Fibroblast of skin of abdomen (primary cell): ENCODE measurements around the gene TP73.

ENCODE experiments used
- DNase-seq: peaks from one replicate; pipeline ENCODE4 v3.0.0-alpha.2; 2013

TP73 gene

DNA sequence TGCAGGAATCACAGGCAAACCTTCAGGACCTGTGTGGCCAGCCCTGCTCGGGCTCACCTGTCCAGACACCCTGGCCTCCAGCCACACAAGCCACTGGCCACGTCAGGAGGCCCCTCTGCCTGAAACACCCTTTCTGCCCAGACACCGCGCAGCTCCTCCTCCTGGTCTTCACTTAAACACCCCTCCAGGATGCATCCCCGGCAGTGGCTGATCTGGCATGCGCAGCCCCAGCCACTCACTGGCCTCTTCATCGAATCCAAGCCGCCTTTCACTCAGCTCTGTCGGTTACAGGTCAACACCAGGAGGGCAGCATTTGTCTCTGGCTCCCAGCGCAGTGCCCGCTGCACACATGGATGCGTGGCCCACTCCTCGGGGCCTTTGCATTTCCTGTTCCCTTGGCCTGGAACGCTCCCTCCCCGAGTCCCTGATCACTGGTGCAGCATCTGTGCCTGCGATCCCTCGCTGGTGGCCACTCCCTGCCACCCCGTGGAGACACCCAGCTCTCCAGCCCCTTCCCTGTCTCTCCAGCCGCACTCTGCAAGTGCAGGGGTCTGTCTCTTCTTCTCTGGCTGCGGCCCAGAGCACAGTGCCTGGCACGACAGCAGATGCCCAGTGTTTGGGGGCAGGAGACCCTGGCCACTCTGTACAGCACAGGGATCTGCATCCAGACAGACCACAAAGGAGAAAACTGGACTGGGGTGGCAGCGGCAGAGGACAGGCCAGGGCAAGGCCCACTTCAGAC, 18.1 kb upstream of the TP73 start:
- no peak for DNase-seq

GRCh38 chr1:3636080-3636479, 16.2 kb upstream of the TP73 start:
- no peak for DNase-seq

DNA sequence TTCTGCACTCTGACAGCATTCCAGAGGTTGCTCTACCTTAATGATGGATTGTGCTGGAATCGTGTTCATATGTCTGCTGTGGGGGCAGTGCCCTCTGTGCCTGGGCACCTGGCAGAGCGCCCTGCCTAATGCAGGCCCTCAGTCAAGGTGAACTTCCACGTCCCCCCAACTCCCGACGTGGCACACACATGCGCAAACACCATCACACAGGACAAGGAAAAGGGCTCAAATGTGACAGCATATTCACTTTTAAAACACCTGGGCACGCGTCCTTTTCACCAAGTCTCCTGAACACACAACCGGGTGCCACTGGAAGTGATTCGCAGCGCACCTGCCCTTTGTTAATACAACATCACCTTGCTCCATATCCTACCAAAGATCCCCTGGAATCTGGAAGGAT, 15.8 kb upstream of the TP73 start:
- DNase-seq: no peak

DNA sequence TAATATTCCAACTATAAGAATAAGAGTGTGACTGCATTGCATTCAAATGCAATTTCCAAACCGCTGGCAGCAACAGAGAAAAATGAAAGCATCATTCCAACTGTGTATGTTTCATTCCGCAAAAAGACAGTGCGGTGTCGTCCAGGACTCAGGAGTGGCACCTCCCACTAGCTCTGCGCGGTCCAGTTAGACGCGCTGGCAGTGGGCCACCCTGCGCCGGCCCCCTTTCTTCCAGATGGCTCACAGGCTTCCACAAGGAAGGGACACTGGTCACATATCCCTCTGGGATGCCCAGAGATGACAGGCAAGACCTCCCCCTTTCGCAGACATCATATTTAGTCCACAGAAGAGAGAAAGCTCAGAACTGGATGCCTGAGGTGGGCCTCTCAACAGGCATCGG, 14.3 kb upstream of the TP73 start:
- DNase-seq: no peak

- DNase-seq: no peak
These were observed 13.6 kb upstream of the TP73 start for GRCh38 chr1:3638676-3639075.

DNA sequence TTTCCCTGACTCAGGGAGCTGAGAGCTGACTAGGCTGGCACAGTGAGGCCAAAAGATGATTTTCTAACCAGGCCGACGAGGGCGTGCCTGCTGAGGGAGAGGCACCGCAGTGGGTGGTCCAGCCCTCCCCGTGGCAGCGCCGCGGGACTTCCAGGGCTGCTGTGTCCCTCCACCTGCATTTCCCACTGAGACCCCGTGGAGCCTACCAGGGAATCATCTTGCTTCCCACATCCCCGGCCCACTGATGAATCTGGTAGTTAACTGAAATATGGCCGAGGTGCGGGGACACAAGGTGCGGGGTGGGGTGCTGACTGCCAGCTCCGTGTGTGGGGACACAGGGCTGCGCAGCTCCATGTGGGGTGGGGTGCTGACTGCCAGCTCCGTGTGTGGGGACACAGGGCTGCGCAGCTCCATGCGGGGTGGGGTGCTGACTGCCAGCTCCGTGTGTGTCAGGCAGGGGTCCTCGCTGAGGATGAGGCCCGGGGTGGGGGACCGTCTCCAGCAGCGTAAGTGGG, 12.9 kb upstream of the TP73 start:
- DNase-seq: no peak

DNA sequence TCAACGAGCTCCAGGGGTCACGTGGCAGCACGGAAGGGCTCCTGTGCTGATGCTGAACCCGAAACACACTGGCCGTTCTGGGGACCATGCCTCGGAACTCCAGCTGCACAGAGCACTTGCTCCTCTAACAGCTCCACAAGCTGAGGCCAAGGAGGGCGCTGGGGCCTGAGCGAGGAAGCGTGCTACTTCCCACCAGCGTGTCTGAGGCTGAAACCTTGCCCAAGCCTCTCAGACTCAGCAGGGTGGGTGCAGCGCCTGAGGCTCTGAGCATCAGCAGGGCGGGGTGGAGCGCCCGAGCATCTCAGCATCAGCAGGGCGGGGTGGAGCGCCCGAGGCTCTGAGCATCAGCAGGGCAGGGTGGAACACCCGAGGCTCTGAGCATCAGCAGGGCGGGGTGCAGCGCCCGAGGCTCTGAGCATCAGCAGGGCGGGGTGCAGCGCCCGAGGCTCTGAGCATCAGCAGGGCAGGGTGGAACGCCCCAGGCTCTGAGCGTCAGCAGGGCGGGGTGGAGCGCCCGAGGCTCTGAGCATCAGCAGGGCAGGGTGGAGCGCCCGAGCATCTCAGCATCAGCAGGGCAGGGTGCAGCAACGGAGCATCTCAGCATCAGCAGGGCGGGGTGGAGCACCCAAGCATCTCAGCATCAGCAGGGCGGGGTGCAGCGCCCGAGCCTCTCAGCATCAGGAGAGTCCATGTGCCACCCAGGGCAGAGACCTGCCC, 12.0 kb upstream of the TP73 start:
- DNase-seq: no peak

DNA sequence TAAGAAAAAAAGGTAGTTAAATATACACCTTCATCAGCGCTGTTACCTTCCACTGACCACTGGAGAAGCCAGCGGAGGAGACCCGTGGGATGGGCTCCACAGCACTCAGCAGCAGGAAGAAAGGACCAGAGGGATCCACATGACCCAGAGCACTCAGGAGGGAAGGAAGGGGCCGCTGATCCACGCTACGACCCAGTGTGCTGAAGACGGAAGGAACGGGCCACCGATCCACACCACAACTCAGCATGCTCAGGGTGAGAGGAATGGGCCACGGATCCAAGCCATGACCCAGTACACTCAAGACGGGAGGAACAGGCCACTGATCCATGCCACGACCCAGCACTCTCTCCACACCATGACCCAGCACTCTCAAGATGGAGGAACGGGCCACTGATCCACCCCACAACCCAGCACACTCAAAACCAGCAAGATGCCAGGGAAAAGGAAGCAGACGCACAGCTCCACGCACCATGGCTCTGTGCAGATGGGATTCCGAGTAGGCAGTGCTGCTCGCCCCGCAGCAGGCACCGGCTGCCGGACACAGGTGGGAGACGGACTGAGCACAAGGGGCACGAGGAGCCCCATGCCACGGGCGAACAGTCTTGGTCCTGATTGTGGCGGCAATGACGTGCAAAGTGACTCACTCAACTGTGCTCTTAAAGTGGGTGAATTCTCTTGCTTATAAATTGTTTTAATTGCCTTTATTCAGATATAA, 11.1 kb upstream of the TP73 start:
- no peak for DNase-seq

DNA sequence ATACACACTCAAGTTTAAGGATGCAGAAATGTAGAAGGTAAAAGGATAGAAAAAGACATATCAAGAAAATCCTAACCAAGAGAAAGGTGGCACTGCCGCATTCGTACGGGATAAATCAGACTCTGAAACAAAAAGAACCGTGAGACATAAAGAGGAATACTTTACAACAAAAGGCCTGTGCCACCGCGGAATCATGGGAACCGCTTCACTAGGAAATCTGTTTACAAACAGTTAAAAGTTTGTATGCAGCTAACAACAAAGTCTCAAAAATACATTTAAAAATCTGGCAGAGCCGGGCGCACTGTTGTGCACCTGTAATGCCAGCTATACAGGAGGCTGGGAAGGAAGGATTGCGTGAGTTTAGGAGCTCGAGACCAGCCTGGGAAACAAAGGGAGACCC, 10.5 kb upstream of the TP73 start:
- no peak for DNase-seq

GRCh38 chr1:3642919-3643675, 9.2 kb upstream of the TP73 start:
- DNase-seq: no peak

DNA sequence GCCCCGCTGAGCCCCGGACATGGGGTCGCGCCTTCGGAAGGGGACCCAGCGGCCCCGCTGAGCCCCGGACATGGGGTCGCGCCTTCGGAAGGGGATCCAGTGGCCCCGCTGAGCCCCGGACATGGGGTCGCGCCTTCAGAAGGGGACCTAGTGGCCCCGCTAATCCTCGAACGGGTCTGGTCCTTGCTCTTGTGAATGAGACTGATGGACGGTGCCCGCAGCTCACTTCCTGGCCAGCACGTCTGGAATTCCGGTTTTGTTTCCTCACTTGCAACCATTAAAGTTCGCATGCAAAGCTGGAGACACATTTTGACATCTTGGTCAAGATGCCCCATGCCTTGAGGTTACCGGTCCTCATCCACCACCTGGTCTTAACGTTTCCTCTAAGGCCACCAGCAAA, 8.0 kb upstream of the TP73 start:
- DNase-seq: no peak

DNA sequence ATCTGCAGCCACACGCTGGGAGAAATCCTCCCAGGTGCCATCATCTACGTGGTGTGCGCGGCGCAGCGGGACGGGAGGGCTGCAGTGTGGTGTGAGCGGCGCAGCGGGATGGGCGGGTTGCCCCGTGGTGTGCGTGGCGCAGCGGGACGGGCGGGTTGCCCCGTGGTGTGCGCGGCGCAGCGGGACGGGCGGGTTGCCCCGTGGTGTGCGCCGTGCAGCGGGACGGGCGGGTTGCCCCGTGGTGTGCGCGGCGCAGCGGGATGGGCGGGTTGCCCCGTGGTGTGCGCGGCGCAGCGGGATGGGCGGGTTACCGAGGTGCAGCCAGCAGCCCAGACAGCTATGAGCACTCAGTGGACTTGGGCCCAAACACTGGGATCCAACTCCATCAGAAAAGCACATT, 7.1 kb upstream of the TP73 start:
- no peak for DNase-seq

- no peak for DNase-seq
These were observed 6.5 kb upstream of the TP73 start for GRCh38 chr1:3645666-3646355.

DNA sequence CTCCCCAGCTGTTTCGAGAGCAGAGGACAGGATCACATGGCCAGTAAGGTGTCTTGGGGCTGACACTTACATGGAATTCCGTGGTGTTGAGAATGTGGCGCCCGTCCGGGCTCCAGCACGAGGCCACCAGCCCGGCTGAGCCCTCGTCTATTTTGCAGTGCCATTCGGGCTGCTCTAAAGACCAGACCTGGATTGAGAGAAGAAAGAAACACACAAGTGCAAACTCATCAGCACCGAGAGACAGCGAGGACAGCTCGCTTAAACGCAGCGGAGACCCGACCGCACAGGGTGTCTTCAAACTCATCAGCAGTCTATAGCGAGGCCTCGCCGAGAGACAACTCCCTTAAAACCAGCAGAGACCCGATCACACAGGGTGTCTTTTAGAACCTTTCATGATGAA, 5.7 kb upstream of the TP73 start:
- no peak for DNase-seq

GRCh38 chr1:3649342-3650247, 2.7 kb upstream of the TP73 start, which contains the start of gene WRAP73:
Gene WRAP73 (minus strand): TSS chr1:3650103. CDS start chr1:3649999, 104 bp downstream.
- DNase-seq: peak; percentile 89

- no peak for DNase-seq
These were observed 1.9 kb upstream of the TP73 start for GRCh38 chr1:3650248-3651025.

- DNase-seq: no peak
These were observed 1.0 kb upstream of the TP73 start for GRCh38 chr1:3651026-3651929.

GRCh38 chr1:3652548-3653285, 401 bp downstream of the TP73 start:
- no peak for DNase-seq
